Glomerular endothelial cell (primary cell): ENCODE results near the gene CDKN2AIP. TPM values are rescaled to one million over a fixed set of nuclear protein-coding genes. Genes with fewer than 3 reads are reported as not detected.
A peak's percentile ranks its signal among the peaks of the same experiment; 100 is the strongest.
"Not testable (repeated sequence)": the region's sequence is repeated elsewhere in the genome, so short reads cannot be mapped to it uniquely, and the experiment has no call there.

Experiments
- DNase-seq: peaks from one replicate; pipeline ENCODE4 v3.0.0-alpha.2; 2011; ENCODE audit warnings: low read depth, low spot score; ENCODE audit errors: extremely low read depth
- total RNA-seq: library from RNA; depleted of rRNA; stranded (reverse); fragments of >200 nt; gene quantifications from 2 replicates; pipeline ENCODE4 v1.2.3, GENCODE V29; 2015

CDKN2AIP gene
- total RNA-seq, 1 donor from 2014 or later: 19.4 TPM

DNA sequence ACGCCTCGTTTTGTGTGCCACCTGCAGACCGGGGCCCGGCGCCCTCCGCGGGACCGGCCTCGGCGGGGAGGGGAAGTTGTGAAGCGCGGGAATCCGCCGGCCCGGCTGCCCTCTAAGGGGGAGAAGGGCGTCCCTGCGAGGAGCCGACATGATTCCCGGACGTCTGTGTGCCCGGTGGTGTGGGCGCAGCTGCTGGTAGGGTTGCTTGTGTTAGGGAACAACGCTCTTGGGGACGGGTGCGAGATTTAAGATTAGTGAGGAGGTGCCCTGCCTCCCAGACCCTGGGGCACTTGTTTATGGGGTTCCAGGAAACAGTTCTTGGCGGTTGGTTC, 627 bp downstream of the CDKN2AIP start:
- DNase-seq: no peak

DNA sequence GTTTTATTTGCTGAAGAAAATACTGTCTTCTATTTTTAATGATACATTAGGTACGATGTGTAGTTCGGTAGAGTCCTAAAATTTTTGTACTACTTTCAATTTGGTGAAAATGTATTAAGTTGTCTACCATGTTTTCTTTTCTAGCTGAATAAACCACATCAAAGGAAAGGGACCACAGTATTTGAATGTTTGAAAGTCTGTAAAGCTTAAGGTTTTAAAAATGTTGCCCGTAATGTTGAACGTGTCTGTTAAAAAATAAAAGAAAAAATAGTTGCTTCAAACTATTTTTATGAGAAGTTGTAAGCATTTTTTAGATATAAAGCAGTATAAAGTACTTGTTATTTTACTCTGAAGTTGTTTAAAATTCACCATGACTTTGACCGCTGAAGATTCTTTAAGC, 3.2 kb downstream of the CDKN2AIP start:
- no peak for DNase-seq

GRCh38 chr4:183448436-183448835, 4.0 kb downstream of the CDKN2AIP start:
- no peak for DNase-seq

GRCh38 chr4:183449193-183449882, 4.9 kb downstream of the CDKN2AIP start:
- no peak for DNase-seq

DNA sequence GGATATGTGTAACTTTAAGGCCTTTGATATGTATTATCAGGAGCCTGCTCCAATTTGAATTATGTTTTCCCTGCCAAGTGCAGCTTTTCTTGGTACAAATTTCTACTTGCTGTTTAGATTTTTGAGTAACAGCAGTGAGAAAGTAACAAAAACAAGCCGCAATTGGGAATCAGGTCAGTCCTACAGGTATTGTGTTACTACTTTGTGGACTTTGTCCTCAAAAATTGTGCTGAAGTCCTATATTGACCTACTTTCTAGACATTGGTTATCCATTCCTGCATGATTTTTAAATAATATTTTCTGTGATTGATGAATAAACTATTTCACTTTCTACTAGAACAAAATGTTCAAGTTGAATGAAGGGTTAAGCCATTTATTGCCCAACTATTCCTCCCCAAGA, 5.7 kb downstream of the CDKN2AIP start:
- DNase-seq: no peak

DNA sequence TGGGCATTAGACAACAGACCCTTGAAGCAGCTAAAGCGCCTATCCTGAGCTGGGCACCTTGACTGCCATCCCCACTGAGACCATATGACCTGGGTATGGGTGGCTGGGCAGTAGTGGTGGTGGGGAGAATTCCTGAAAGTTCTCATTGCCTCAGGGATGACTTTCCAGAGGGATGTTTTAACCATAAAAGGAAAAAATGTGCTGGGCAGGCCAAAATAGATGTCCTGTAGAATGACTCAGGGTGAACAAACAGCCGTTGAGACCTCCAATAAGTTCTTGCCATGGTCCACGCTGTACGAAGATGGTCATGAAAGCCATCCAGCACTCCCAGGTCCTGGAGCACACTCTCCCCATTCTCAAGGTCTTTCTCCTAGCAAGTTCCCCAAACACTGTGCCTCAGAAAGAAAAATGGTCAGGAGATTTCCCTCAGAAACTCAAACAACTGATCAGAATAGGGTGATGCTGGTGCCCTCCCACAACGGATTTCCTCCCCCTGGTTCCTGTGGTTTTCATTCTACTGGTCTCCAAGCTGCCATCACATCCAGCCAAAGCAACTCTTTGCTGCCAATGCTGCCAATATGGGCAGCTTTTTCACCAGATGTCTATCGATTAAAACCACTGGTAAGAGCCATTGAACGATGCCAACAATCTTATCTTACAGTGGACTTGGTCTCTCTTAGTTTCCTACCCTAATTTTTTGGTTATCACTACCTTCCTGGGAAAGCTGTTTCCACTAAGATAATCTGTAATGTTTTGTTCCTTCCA, 11.2 kb downstream of the CDKN2AIP start:
- DNase-seq: no peak

- DNase-seq: no peak
Observed at GRCh38 chr4:183458005-183458404, 13.6 kb downstream of the CDKN2AIP start.

DNA sequence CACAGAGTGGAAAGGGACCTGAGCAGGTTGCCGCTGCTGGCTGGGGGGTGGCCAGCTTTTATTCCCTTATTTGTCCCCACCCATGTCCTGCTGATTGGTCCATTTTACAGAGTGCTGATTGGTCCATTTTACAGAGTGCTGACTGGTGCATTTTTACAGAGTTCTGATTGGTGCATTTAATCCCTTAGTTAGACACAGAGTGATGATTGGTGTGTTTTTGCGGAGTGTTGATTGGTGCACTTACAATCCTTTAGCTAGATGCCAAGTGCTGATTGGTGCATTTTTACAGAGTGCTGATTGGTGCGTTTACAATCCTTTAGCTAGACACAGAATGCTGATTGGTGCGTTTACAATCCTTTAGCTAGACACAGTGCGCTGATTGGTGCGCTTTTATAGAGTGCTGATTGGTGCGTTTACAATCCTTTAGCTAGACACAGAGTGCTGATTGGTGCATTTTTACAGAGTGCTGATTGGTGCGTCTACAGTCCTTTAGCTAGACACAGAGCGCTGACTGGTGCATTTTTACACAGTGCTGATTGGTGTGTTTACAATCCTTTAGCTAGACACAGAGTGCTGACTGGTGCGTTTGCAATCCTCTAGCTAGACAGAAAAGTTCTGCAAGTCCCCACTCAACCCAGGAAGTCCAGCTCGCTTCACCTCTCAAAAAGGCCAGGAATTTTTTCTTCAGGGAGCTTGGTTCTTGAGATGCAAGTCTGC, 19.6 kb downstream of the CDKN2AIP start:
- DNase-seq: not testable (repeated sequence)

DNA sequence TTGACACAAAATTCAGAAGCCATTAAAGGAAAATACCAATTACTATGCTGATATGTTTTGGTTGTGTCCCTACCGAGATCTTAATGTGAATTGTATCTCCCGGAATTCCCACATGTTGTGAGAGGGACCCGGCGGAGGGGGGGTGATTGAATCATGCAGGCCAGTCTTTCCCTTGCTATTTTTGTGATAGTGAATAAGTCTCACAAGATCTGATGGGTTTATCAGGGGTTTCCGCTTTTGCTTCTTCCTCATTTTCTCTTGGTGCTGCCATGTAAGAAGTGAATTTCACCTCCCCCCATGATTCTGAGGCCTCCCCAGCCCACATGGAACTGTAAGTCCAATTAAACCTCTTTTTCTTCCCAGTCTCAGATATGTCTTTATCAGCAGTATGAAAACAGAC, 21.4 kb downstream of the CDKN2AIP start:
- not testable (repeated sequence) for DNase-seq

- DNase-seq: no peak
Observed at GRCh38 chr4:183467246-183467645, 22.8 kb downstream of the CDKN2AIP start.

- no peak for DNase-seq
Observed at GRCh38 chr4:183468210-183469095, 24.0 kb downstream of the CDKN2AIP start.

DNA sequence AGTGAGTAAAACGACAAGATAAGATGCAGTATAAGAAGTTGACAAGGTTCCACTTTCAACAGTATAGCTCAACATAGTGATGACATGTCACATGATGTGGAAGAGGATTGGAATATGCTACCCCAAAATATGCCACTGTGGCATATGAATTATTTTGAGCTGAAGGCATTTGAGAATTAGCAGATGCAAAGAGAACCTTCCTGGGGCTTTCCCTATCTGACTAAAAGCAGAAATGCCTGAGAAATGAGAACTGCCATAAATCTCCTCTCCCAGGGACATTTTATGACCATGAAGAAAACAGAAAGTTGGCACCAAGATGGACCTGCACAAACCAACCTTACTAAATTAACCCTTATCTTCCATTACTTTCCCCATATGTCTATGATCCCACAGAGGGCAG, 24.8 kb downstream of the CDKN2AIP start:
- DNase-seq: no peak

GRCh38 chr4:183469936-183470335, 25.5 kb downstream of the CDKN2AIP start:
- no peak for DNase-seq

DNA sequence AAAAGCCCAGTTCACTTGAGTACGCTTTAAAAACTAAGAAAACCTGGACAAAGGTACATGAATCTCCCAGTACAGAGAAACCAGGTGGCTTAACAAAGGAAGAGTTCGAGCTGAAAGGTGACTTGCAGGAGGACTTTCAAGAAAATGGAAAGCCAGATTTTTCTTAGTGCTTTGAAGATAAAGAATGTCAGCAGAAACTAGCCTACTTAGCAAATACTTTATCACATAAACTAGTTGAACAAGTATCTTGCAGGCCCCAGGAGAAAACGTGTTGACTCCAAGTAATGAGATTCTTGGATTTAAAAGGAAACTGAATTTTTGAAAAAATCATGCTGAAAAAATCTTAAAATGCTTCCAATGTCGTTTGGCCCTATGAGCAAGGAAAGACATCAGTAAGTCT, 26.4 kb downstream of the CDKN2AIP start:
- no peak for DNase-seq

- peak; percentile 62 for DNase-seq
Observed at GRCh38 chr4:183471946-183472708, 27.7 kb downstream of the CDKN2AIP start.

GRCh38 chr4:183478123-183478522, 33.7 kb downstream of the CDKN2AIP start:
- no peak for DNase-seq

GRCh38 chr4:183478926-183479325, 34.5 kb downstream of the CDKN2AIP start:
- no peak for DNase-seq

- not testable (repeated sequence) for DNase-seq
Observed at GRCh38 chr4:183482515-183483095, 38.2 kb downstream of the CDKN2AIP start.

DNA sequence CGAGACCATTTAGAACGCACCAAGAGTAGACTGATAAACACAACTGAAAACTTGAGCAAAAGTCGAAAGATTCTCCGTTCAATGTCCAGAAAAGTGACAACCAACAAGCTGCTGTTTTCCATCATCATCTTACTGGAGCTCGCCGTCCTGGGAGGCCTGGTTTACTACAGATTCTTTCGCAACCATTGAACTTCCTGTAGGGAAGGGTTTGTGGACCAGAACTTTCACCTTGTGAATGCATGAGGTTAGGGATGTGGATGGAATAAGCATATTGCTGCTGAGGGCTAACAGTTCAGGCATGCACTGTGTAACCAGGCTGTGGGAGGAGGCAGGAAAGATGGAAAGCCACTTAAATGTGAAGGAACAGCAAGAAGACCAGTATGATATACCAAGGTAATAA, 39.6 kb downstream of the CDKN2AIP start:
- no peak for DNase-seq
